ENCODE measurements around the gene FILIP1L.

GRCh38 chr3:99971761-99972160 lies 142.5 kb downstream of the FILIP1L start:
- TF ChIP-seq CTCF (conservative IDR thresholded peaks at IDR 0.05; ENCODE audit: low read depth, low read length) (no peak), CEBPB (IDR thresholded peaks at IDR 0.05; ENCODE audit: low read depth, low read length) (no peak), MAFK (IDR thresholded peaks at IDR 0.05; ENCODE audit: low read depth, low read length) (no peak), FOS (IDR thresholded peaks at IDR 0.05; ENCODE audit: low read depth, low read length) (no peak), RFX5 (IDR thresholded peaks at IDR 0.05; ENCODE audit: low read depth, low read length) (no peak), SMC3 (IDR thresholded peaks at IDR 0.05; ENCODE audit: low read depth, low read length) (no peak), NFE2L2 (IDR thresholded peaks at IDR 0.05; ENCODE audit: low read depth, low read length) (no peak), RCOR1 (IDR thresholded peaks at IDR 0.05; ENCODE audit: insufficient replicate concordance, low read length) (no peak), POLR2A (IDR thresholded peaks at IDR 0.05; ENCODE audit: low read depth, low read length) (no peak), RAD21 (IDR thresholded peaks at IDR 0.05; ENCODE audit: low read length) (no peak), USF2 (IDR thresholded peaks at IDR 0.05; ENCODE audit: low read depth, low read length) (no peak), MXI1 (IDR thresholded peaks at IDR 0.05; ENCODE audit: borderline replicate concordance, low read depth, low read length) (no peak)

All from IMR-90 (cell line).